Glutamatergic neuron (in vitro differentiated cells): ENCODE measurements around the gene CAPS. TPM values are rescaled to one million over a fixed set of nuclear protein-coding genes. Genes with fewer than 3 reads are reported as not detected.

Experiments used
- DNase-seq: peaks from one replicate; pipeline ENCODE4 v3.0.0; 2022
- H3K27ac Mint-ChIP-seq: one replicate; pipeline ENCODE4 v1.8.0; 2020; ENCODE audit warnings: mild to moderate bottlenecking, mixed read lengths, inconsistent platforms; ENCODE audit not compliant: unreplicated experiment
- H3K27me3 Mint-ChIP-seq: one replicate; pipeline ENCODE4 v1.8.0; 2020; ENCODE audit warnings: mild to moderate bottlenecking, moderate library complexity, mixed read lengths, inconsistent platforms; ENCODE audit not compliant: unreplicated experiment
- H3K36me3 Mint-ChIP-seq: one replicate; pipeline ENCODE4 v1.8.0; 2020; ENCODE audit warnings: mild to moderate bottlenecking, mixed read lengths, inconsistent platforms; ENCODE audit not compliant: unreplicated experiment
- H3K4me1 Mint-ChIP-seq: one replicate; pipeline ENCODE4 v1.8.0; 2020; ENCODE audit warnings: mild to moderate bottlenecking, low read depth, mixed read lengths, inconsistent platforms; ENCODE audit not compliant: unreplicated experiment
- H3K4me3 Mint-ChIP-seq: one replicate; pipeline ENCODE4 v1.8.0; 2020; ENCODE audit warnings: mild to moderate bottlenecking, mixed read lengths, inconsistent platforms; ENCODE audit not compliant: unreplicated experiment
- H3K9me3 Mint-ChIP-seq: one replicate; pipeline ENCODE4 v1.8.0; 2020; ENCODE audit warnings: mild to moderate bottlenecking, moderate library complexity, mixed read lengths, inconsistent platforms; ENCODE audit not compliant: unreplicated experiment
- CTCF ChIP-seq: fragments of 200-600 bp; sonication (generic); IDR thresholded peaks from one replicate; pipeline ENCODE4 v1.5.0; 2021; ENCODE audit not compliant: partially characterized antibody, unreplicated experiment
- total RNA-seq: library from RNA; stranded (reverse); fragmentation: NEBNext Ultra II Directional; extraction: Animal tissue kit (Norgen Biotek cat#: 25700); gene quantifications from one replicate; pipeline ENCODE4 v1.2.1, GENCODE V29; 2021; ENCODE audit not compliant: unreplicated experiment

CAPS gene
- total RNA-seq, 1 donor from 2014 or later, result 9.9 TPM

- Mint-ChIP-seq H3K9me3 (no peaks in the 10 kb centered on the region), H3K27me3 (peaks cover 6% of the 10 kb centered on the region), H3K36me3 (no peaks in the 10 kb centered on the region), H3K4me3 (no peak overlapping the region), H3K4me1 (peaks cover 7% of the 10 kb centered on the region), H3K27ac (no peak overlapping the region)
- no peak for DNase-seq
- TF ChIP-seq CTCF, result no peak
These were observed 17.5 kb upstream of the CAPS start for GRCh38 chr19:5896365-5897076.

- no peak overlapping the region for H3K4me3 Mint-ChIP-seq
- H3K27me3 Mint-ChIP-seq, result peaks cover 3% of the 10 kb centered on the region
- H3K4me1 Mint-ChIP-seq, result peaks cover 6% of the 10 kb centered on the region
- H3K27ac Mint-ChIP-seq, result no peak overlapping the region
- TF ChIP-seq CTCF, result no peak
- H3K36me3 Mint-ChIP-seq, result no peaks in the 10 kb centered on the region
- no peaks in the 10 kb centered on the region for H3K9me3 Mint-ChIP-seq
- DNase-seq, result no peak
These were observed 16.7 kb upstream of the CAPS start for GRCh38 chr19:5897189-5897969.

- Mint-ChIP-seq H3K27me3 (peaks cover 13% of the 10 kb centered on the region), H3K27ac (no peak overlapping the region), H3K36me3 (no peaks in the 10 kb centered on the region), H3K4me1 (peaks cover 8% of the 10 kb centered on the region), H3K4me3 (no peak overlapping the region), H3K9me3 (peaks cover 10% of the 10 kb centered on the region)
- no peak for TF ChIP-seq CTCF
- no peak for DNase-seq
These were observed 14.1 kb upstream of the CAPS start for GRCh38 chr19:5899728-5900526.

GRCh38 chr19:5900976-5901375 lies 13.1 kb upstream of the CAPS start:
- Mint-ChIP-seq H3K27ac (peak overlapping the region; percentile 43), H3K36me3 (no peaks in the 10 kb centered on the region), H3K9me3 (peaks cover 10% of the 10 kb centered on the region), H3K27me3 (peaks cover 13% of the 10 kb centered on the region), H3K4me3 (peak overlapping the region; percentile 46), H3K4me1 (peaks cover 8% of the 10 kb centered on the region)
- no peak for DNase-seq
- no peak for TF ChIP-seq CTCF
